Neural progenitor cell (in vitro differentiated cells): Measurements from ENCODE around the gene SCN7A. TPM values are rescaled to one million over a fixed set of nuclear protein-coding genes. Genes with fewer than 3 reads are reported as not detected.

Source experiments
- DNase-seq: peaks from one replicate; pipeline ENCODE4 v3.0.0-alpha.2; 2016; ENCODE audit warnings: low spot score
- H2AFZ ChIP-seq: fragments of 200-600 bp; sonication (generic); replicated peaks from 2 replicates; pipeline ENCODE4 v1.6.1; 2016; ENCODE audit warnings: antibody characterized with exemption
- H3F3A ChIP-seq: fragments of 200-600 bp; sonication (generic); 2 replicates; pipeline ENCODE4 v1.6.1; 2016; ENCODE audit warnings: antibody characterized with exemption, low read depth
- H3K27ac ChIP-seq: fragments of 200-600 bp; sonication (generic); 2 replicates; pipeline ENCODE4 v1.5.1; 2016; ENCODE audit warnings: mild to moderate bottlenecking
- H3K27me3 ChIP-seq: fragments of 200-600 bp; sonication (generic); 2 replicates; pipeline ENCODE4 v1.6.1; 2016; ENCODE audit warnings: mild to moderate bottlenecking, moderate library complexity
- H3K36me3 ChIP-seq: fragments of 200-600 bp; sonication (generic); 2 replicates; pipeline ENCODE4 v1.5.1; 2016
- H3K4me1 ChIP-seq: fragments of 200-600 bp; sonication (generic); 2 replicates; pipeline ENCODE4 v1.6.1; 2016; ENCODE audit warnings: mixed run types
- H3K4me2 ChIP-seq: fragments of 200-600 bp; sonication (generic); 2 replicates; pipeline ENCODE4 v1.6.1; 2016
- H3K4me3 ChIP-seq: fragments of 200-600 bp; sonication (generic); 2 replicates; pipeline ENCODE4 v1.5.1; 2016
- H3K79me2 ChIP-seq: fragments of 200-600 bp; sonication (generic); 2 replicates; pipeline ENCODE4 v1.6.1; 2016; ENCODE audit warnings: low read depth
- H3K9ac ChIP-seq: fragments of 200-600 bp; sonication (generic); 2 replicates; pipeline ENCODE4 v1.6.1; 2016
- H3K9me3 ChIP-seq: fragments of 200-600 bp; sonication (generic); 2 replicates; pipeline ENCODE4 v1.5.1; 2016; ENCODE audit warnings: low read depth
- H4K20me1 ChIP-seq: fragments of 200-600 bp; sonication (generic); 2 replicates; pipeline ENCODE4 v1.6.1; 2016; ENCODE audit warnings: low read depth
- H3K27ac Mint-ChIP-seq: 3 replicates; pipeline ENCODE4 v1.8.0; 2021; ENCODE audit warnings: mixed read lengths
- H3K27me3 Mint-ChIP-seq: 2 replicates; pipeline ENCODE4 v1.8.0; 2022; ENCODE audit warnings: low read depth, mild to moderate bottlenecking, inconsistent platforms, moderate library complexity, mixed read lengths; ENCODE audit not compliant: insufficient read depth
- H3K36me3 Mint-ChIP-seq: 3 replicates; pipeline ENCODE4 v1.8.0; 2021; ENCODE audit warnings: mixed read lengths
- H3K4me1 Mint-ChIP-seq: 3 replicates; pipeline ENCODE4 v1.8.0; 2021; ENCODE audit warnings: mixed read lengths
- H3K4me3 Mint-ChIP-seq: 3 replicates; pipeline ENCODE4 v1.8.0; 2021; ENCODE audit warnings: mild to moderate bottlenecking, moderate library complexity, mixed read lengths
- H3K9me3 Mint-ChIP-seq: 3 replicates; pipeline ENCODE4 v1.8.0; 2020; ENCODE audit warnings: mixed read lengths
- CTCF ChIP-seq: fragments of 200-600 bp; sonication (generic); IDR thresholded peaks from 2 replicates; pipeline ENCODE4 v1.5.1; 2017; ENCODE audit warnings: antibody characterized with exemption, mild to moderate bottlenecking
- EZH2 ChIP-seq: fragments of 200-600 bp; sonication (generic); IDR thresholded peaks from 2 replicates; pipeline ENCODE4 v1.6.1; 2017; ENCODE audit warnings: antibody characterized with exemption, mild to moderate bottlenecking, moderate library complexity
- EZH2phosphoT487 ChIP-seq: fragments of 200-600 bp; sonication (generic); IDR thresholded peaks from 2 replicates; pipeline ENCODE4 v1.6.1; 2017; ENCODE audit warnings: antibody characterized with exemption
- total RNA-seq: library from RNA; depleted of rRNA; stranded (reverse); fragments of >200 nt; gene quantifications from 2 replicates; pipeline ENCODE4 v1.2.3, GENCODE V29; 2015; ENCODE audit warnings: low replicate concordance

Gene SCN7A
- total RNA-seq, 1 donor from 2014 or later, result 1.0 TPM

GRCh38 chr2:166365239-166365638 lies 128.8 kb downstream of the SCN7A start:
- no peak overlapping the region for H3K4me3 ChIP-seq
- H3F3A ChIP-seq, result no peaks in the 10 kb centered on the region
- H3K27ac Mint-ChIP-seq, result no peak overlapping the region
- no peak overlapping the region for H3K9ac ChIP-seq
- no peaks in the 10 kb centered on the region for H3K4me1 ChIP-seq
- no peaks in the 10 kb centered on the region for H3K27me3 Mint-ChIP-seq
- H3K36me3 ChIP-seq, result no peaks in the 10 kb centered on the region
- H2AFZ ChIP-seq, result no peak overlapping the region
- H3K79me2 ChIP-seq, result no peaks in the 10 kb centered on the region
- H4K20me1 ChIP-seq, result no peaks in the 10 kb centered on the region
- no peaks in the 10 kb centered on the region for H3K4me1 Mint-ChIP-seq
- TF ChIP-seq EZH2phosphoT487 (no peak), EZH2 (no peak), CTCF (no peak)
- H3K9me3 ChIP-seq, result no peaks in the 10 kb centered on the region
- no peaks in the 10 kb centered on the region for H3K36me3 Mint-ChIP-seq
- no peaks in the 10 kb centered on the region for H3K27me3 ChIP-seq
- no peak overlapping the region for H3K27ac ChIP-seq
- DNase-seq, result no peak
- H3K4me3 Mint-ChIP-seq, result no peak overlapping the region
- H3K9me3 Mint-ChIP-seq, result no peaks in the 10 kb centered on the region
- H3K4me2 ChIP-seq, result no peak overlapping the region

- no peaks in the 10 kb centered on the region for H3K4me1 ChIP-seq
- H3K27ac Mint-ChIP-seq, result no peak overlapping the region
- H3K9me3 Mint-ChIP-seq, result no peaks in the 10 kb centered on the region
- no peak overlapping the region for H3K4me3 Mint-ChIP-seq
- H3K4me2 ChIP-seq, result no peak overlapping the region
- no peaks in the 10 kb centered on the region for H3K4me1 Mint-ChIP-seq
- no peak overlapping the region for H3K4me3 ChIP-seq
- H2AFZ ChIP-seq, result no peak overlapping the region
- H3K9me3 ChIP-seq, result no peaks in the 10 kb centered on the region
- H3K36me3 Mint-ChIP-seq, result no peaks in the 10 kb centered on the region
- H3K27ac ChIP-seq, result no peak overlapping the region
- no peak for DNase-seq
- no peaks in the 10 kb centered on the region for H3F3A ChIP-seq
- TF ChIP-seq CTCF (no peak), EZH2phosphoT487 (no peak), EZH2 (no peak)
- H3K27me3 ChIP-seq, result no peaks in the 10 kb centered on the region
- no peaks in the 10 kb centered on the region for H3K36me3 ChIP-seq
- no peak overlapping the region for H3K9ac ChIP-seq
- H3K79me2 ChIP-seq, result no peaks in the 10 kb centered on the region
- H3K27me3 Mint-ChIP-seq, result no peaks in the 10 kb centered on the region
- H4K20me1 ChIP-seq, result no peaks in the 10 kb centered on the region
These were observed 129.4 kb downstream of the SCN7A start for GRCh38 chr2:166364476-166365161.

- H3K4me1 Mint-ChIP-seq, result no peaks in the 10 kb centered on the region
- no peaks in the 10 kb centered on the region for H3K36me3 Mint-ChIP-seq
- no peak overlapping the region for H3K27ac Mint-ChIP-seq
These were observed 132.5 kb downstream of the SCN7A start for GRCh38 chr2:166361351-166362153.

More at GRCh38 chr2:166361351-166362153, 132.5 kb downstream of the SCN7A start:
- Histone ChIP-seq H3K4me3 (no peak overlapping the region), H3K4me1 (no peaks in the 10 kb centered on the region), H3K27ac (no peak overlapping the region), H3K79me2 (no peaks in the 10 kb centered on the region), H3F3A (no peaks in the 10 kb centered on the region), H3K27me3 (no peaks in the 10 kb centered on the region), H3K4me2 (no peak overlapping the region), H2AFZ (no peak overlapping the region), H4K20me1 (no peaks in the 10 kb centered on the region), H3K36me3 (no peaks in the 10 kb centered on the region), H3K9ac (no peak overlapping the region), H3K9me3 (no peaks in the 10 kb centered on the region)
- peak; percentile 43 for DNase-seq
- Mint-ChIP-seq H3K27me3 (no peaks in the 10 kb centered on the region), H3K9me3 (no peaks in the 10 kb centered on the region), H3K4me3 (no peak overlapping the region)
- TF ChIP-seq CTCF (peak; percentile 66), EZH2phosphoT487 (no peak), EZH2 (no peak)
